HG03097 (cell line): ENCODE data around the gene CALD1.
"Not testable (repeated sequence)": the region's sequence is repeated elsewhere in the genome, so short reads cannot be mapped to it uniquely, and the experiment has no call there.

Experiments
- ATAC-seq: cut with Tn5 transposase; IDR thresholded peaks from one replicate; pipeline ENCODE4 v1.9.1; 2021; ENCODE audit not compliant: unreplicated experiment, low FRiP score

The CALD1 gene

GRCh38 chr7:134942690-134943466 lies 163.4 kb downstream of the CALD1 start:
- ATAC-seq, result no peak

DNA sequence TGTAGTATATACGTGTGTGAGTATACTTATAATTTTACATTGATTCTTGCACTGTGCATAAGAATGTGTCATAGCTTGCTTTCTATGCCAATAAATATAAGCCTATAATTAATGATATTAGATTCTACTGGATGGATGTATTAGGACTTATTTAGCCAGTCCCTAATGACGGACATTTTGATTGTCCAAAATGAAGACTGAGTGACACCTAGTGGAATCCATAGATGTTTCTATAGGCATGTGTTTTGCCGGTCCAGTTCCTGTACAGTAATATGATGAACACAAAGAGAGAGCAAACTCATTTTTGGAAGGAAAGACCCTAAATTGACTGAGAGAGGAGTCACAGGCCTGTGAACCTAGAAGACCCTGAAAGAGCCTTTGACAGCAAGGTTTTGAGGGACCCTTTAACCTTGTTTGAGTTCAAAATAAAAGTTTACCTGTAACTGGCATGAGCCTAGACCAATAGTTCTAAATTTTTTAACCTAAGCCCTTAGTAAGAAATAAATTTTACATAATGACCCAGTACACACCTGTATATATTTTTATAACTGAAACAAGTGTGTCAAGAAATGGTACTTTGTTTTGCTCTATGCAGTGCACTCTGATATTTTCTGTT lies 164.5 kb downstream of the CALD1 start:
- ATAC-seq, result no peak

DNA sequence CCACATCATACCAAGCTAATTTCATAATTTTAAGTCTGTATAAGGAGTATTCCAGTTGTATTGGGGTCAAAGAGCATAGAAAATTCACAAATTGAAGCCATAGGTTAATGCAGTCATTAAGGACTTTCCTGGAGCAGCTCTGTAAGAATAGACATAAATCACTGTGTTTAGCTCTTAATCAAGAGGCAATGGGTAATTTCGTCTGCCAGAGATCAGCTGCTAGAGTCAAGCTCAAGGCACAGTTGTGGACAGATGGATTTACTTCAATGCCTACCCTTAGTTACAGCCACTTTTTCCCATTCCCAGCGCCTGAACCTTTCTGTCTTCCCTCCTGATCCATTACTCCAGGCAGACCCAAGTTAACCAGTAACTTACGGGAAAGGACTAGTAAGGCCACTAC lies 166.3 kb downstream of the CALD1 start:
- ATAC-seq, result no peak

DNA sequence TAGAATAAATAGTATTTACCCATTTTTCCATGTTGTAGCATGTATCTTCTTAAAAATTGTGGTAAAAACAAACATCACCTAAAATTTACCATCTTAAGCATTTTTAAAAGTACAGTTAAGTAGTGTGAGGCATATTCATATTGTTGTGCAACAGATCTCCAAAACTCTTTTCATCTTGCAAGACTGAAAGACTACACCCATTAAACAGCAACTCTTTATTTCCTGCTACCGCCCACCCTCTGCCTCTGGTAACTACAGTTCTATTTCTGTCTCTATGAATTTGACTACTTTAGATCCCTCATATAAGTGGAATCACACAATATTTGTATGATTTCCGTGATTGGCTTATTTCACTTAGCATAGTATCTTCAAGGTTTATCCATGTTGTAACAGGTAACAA lies 166.8 kb downstream of the CALD1 start:
- no peak for ATAC-seq

- no peak for ATAC-seq
Observed at GRCh38 chr7:134947329-134947728, 167.9 kb downstream of the CALD1 start.

- ATAC-seq, result no peak
Observed at GRCh38 chr7:134947831-134948230, 168.4 kb downstream of the CALD1 start.

DNA sequence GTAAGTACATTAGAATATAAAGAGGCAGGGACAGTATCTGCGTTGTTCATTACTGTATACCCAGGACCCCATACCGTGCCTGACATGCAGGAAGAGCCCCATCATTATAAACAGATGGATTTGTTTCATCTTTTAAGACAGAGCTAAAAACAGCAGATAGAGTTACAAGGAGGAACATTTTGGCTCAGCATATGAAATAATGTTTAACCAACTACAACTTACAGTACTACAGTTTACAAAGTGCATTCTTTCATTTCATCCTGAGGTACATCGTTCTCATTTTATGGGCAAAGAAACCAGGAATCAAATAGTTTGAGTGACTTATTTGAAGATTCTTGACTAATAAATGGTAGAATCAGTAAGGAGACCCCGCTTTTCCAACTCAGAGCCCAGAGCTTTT lies 168.8 kb downstream of the CALD1 start:
- no peak for ATAC-seq

GRCh38 chr7:134948736-134949135 lies 169.3 kb downstream of the CALD1 start:
- no peak for ATAC-seq

DNA sequence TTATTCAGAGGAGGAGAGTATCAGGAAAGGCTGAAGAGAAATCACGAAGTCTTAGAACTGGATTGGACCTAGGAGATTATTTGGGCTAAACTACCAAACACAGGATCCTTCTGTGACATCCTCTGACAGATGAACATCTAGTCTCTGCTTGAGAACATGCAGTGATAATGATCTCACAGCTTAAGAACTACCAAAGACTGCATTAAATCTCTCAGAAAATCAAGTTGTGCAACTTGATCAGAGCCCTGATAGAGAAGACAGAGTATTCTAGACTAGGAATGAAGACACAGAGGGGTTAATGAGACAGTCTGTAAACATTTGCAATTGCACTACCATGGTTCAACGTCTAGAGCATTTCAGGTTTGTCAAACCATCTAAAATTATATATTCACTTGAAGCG lies 169.7 kb downstream of the CALD1 start:
- no peak for ATAC-seq

GRCh38 chr7:134954197-134955082 lies 175.0 kb downstream of the CALD1 start:
- ATAC-seq, result no peak

GRCh38 chr7:134957005-134957404 lies 177.6 kb downstream of the CALD1 start:
- ATAC-seq, result no peak

DNA sequence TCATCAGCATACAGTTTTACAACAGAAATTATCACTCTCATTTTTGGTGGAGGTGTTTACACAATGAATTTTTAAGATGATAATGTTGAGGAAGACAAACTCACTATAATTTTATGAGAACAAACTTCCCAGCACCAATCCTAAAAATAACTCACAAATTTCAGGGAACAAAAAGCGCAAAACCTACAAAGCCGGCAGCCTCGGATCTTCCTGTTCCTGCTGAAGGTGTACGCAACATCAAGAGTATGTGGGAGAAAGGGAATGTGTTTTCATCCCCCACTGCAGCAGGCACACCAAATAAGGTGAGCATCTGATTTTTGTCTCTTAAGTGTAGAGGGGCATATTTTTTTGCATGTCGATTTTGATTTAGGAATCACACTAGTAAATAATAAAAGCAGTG lies 180.4 kb downstream of the CALD1 start:
- no peak for ATAC-seq

DNA sequence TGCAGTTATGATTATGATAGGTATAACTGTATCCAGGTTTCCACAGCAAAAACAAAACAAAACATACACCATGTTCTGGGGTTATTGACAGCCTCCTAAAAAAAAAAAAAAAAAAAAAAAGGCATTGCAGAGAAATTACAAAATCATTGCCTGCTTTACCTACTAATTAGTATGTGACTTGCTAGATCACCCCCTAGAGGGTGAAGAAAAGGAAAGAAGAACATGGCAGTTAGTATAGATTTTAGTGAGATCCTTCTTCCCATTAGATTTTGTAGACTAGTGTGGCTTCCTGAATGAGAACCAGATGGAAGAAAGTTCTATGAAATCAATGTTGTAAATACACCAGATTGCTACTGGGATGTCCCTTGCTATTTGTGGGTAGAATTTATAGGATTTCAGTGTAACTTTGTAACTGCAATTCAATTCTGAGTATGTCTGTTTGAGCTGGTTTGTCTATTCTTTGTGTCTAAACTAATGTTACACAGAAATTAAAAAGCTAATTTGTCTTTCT lies 182.9 kb downstream of the CALD1 start:
- ATAC-seq, result no peak

GRCh38 chr7:134963036-134963435 lies 183.6 kb downstream of the CALD1 start:
- no peak for ATAC-seq

- ATAC-seq, result no peak
Observed at GRCh38 chr7:134966691-134967090, 187.3 kb downstream of the CALD1 start.

DNA sequence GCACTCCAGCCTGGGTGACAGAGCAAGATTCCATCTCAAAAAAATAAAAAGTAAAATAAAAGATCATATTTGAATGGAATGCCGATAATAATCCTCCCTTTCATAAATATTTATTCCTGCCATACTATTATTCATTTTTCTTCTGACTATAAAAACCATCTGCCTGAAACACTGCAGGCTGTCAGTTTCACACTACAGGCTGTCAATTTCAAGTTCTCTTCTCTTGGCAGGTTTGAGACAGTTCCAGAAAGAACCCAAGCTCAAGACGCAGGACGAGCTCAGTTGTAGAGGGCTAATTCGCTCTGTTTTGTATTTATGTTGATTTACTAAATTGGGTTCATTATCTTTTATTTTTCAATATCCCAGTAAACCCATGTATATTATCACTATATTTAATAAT lies 188.7 kb downstream of the CALD1 start:
- no peak for ATAC-seq

DNA sequence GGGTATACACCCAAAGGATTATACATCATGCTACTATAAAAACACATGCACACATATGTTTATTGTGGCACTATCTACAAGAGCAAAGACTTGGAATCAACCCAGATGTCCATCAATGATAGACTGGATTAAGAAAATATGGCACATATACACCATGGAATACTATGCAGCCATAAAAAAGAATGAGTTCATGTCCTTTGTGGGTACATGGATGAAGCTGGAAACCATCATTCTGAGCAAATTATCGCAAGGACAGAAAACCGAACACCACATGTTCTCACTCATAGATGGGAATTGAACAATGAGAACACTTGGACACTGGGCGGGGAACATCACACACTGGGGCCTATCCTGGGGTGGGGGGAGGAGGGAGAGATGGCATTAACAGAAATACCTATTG lies 202.2 kb downstream of the CALD1 start:
- not testable (repeated sequence) for ATAC-seq

GRCh38 chr7:134985894-134986362 lies 206.5 kb downstream of the CALD1 start:
- no peak for ATAC-seq

- ATAC-seq, result peak; percentile 86
Observed at GRCh38 chr7:134986363-134987251, 207.2 kb downstream of the CALD1 start, which contains the start of gene AGBL3. Gene AGBL3, plus strand, starts transcription at chr7:134986508. Its CDS starts 1,426 bp downstream, at chr7:134987934.

DNA sequence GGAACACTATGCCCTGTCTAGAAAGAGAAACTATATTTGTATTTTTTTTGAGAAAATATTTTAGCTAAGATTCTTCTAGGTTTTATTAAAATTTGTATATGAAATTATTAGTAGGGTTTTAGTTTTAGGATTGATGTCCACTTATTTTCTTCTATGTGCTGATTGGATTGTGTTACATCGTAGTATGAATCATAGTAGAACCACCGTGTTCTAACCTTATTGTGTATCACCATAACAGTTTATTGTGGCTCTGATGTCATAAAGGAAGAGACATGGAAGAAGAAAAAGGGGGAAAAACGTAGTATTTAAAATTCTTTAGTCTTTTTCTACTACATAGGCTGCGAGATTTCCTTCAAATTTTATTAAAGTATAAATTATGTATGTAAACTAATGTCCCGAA lies 208.7 kb downstream of the CALD1 start:
- ATAC-seq, result no peak
